Trophoblast cell (in vitro differentiated cells and primary cell): ENCODE data around the gene OR3A1.
"Not testable (repeated sequence)": the region's sequence is repeated elsewhere in the genome, so short reads cannot be mapped to it uniquely, and the experiment has no call there.

Source experiments
- DNase-seq, 2 donors: peaks; one replicate each; pipeline ENCODE4 v3.0.0-alpha.2; 2016
- H2AFZ ChIP-seq: 2 replicates; pipeline ENCODE4 v1.6.1; 2013; ENCODE audit warnings: low read length, moderate library complexity, mild to moderate bottlenecking; ENCODE audit not compliant: insufficient read depth, poor library complexity
- H2AK5ac ChIP-seq: 2 replicates; pipeline ENCODE4 v1.6.1; 2013; ENCODE audit warnings: mild to moderate bottlenecking, low read length
- H2BK120ac ChIP-seq: 2 replicates; pipeline ENCODE4 v1.6.1; 2013; ENCODE audit warnings: low read length, mild to moderate bottlenecking, moderate library complexity; ENCODE audit not compliant: insufficient read depth, poor library complexity
- H2BK12ac ChIP-seq: 2 replicates; pipeline ENCODE4 v1.6.1; 2013; ENCODE audit warnings: mild to moderate bottlenecking, low read length, moderate library complexity
- H2BK5ac ChIP-seq: 2 replicates; pipeline ENCODE4 v1.6.1; 2013; ENCODE audit warnings: low read length, low read depth, moderate library complexity, mild to moderate bottlenecking; ENCODE audit not compliant: poor library complexity
- H3K14ac ChIP-seq: 2 replicates; pipeline ENCODE4 v1.6.1; 2013; ENCODE audit warnings: mild to moderate bottlenecking, low read length
- H3K18ac ChIP-seq: 2 replicates; pipeline ENCODE4 v1.6.1; 2013; ENCODE audit warnings: mild to moderate bottlenecking, low read length
- H3K23ac ChIP-seq: 2 replicates; pipeline ENCODE4 v1.6.1; 2013; ENCODE audit warnings: low read length
- H3K27ac ChIP-seq: 2 replicates; pipeline ENCODE4 v1.5.1; 2013; ENCODE audit warnings: low read depth, mild to moderate bottlenecking, inconsistent platforms, low read length, moderate library complexity
- H3K27me3 ChIP-seq: 2 replicates; pipeline ENCODE4 v1.6.1; 2013; ENCODE audit warnings: inconsistent platforms, mild to moderate bottlenecking, low read length, moderate library complexity; ENCODE audit not compliant: insufficient read depth
- H3K36me3 ChIP-seq, 2 experiments: 1 replicate in 1 of 2; 2 replicates in 1 of 2; pipeline ENCODE4 v1.6.1; 2013; ENCODE audit warnings: low read length in 2 of 2, mild to moderate bottlenecking in 2 of 2, moderate library complexity in 1 of 2; ENCODE audit not compliant: insufficient read depth in 2 of 2, control insufficient read depth in 1 of 2
- H3K4ac ChIP-seq: 2 replicates; pipeline ENCODE4 v1.6.1; 2013; ENCODE audit warnings: low read depth, mild to moderate bottlenecking, low read length, moderate library complexity
- H3K4me1 ChIP-seq, 2 experiments: 1 replicate in 1 of 2; 2 replicates in 1 of 2; pipeline ENCODE4 v1.6.1; 2013; ENCODE audit warnings: low read length in 2 of 2, mild to moderate bottlenecking in 2 of 2, moderate library complexity in 1 of 2; ENCODE audit not compliant: insufficient read depth in 2 of 2, control insufficient read depth in 1 of 2
- H3K4me2 ChIP-seq: 2 replicates; pipeline ENCODE4 v1.6.1; 2013; ENCODE audit warnings: inconsistent platforms, mild to moderate bottlenecking, low read length, moderate library complexity
- H3K4me3 ChIP-seq: 2 replicates; pipeline ENCODE4 v1.5.1; 2013; ENCODE audit warnings: mild to moderate bottlenecking, low read depth, low read length, inconsistent platforms
- H3K79me1 ChIP-seq: one replicate; pipeline ENCODE4 v1.6.1; 2013; ENCODE audit warnings: low read length
- H3K79me2 ChIP-seq: 2 replicates; pipeline ENCODE4 v1.6.1; 2013; ENCODE audit warnings: low read length, mild to moderate bottlenecking; ENCODE audit not compliant: control insufficient read depth, insufficient read depth, poor library complexity
- H3K9ac ChIP-seq: 2 replicates; pipeline ENCODE4 v1.6.1; 2013; ENCODE audit warnings: mild to moderate bottlenecking, low read length
- H3K9me3 ChIP-seq: 2 replicates; pipeline ENCODE4 v1.6.1; 2013; ENCODE audit warnings: low read depth, mild to moderate bottlenecking, control low read depth, inconsistent platforms, low read length; ENCODE audit not compliant: insufficient read depth
- H4K12ac ChIP-seq: 2 replicates; pipeline ENCODE4 v1.6.1; 2013; ENCODE audit warnings: low read depth, mild to moderate bottlenecking, low read length, moderate library complexity
- H4K8ac ChIP-seq: 2 replicates; pipeline ENCODE4 v1.6.1; 2013; ENCODE audit warnings: low read depth, mild to moderate bottlenecking, low read length, moderate library complexity
- H4K91ac ChIP-seq: one replicate; pipeline ENCODE4 v1.6.1; 2013; ENCODE audit warnings: low read depth, mild to moderate bottlenecking, low read length, moderate library complexity
- WGBS: extraction: QIAGEN DNeasy Blood & Tissue Kit; methylation state at CpG from one replicate; pipeline ENCODE4 v1.1.7; 2013; ENCODE audit warnings: missing lambda C conversion rate; ENCODE audit not compliant: insufficient read length, insufficient coverage; ENCODE audit errors: extremely low coverage; 5-methylcytosine and 5-hydroxymethylcytosine counted together

OR3A1 gene

GRCh38 chr17:3260163-3260562, 38.0 kb downstream of the OR3A1 start:
- Histone ChIP-seq H2BK120ac (no peak overlapping the region), H3K27me3 (no peaks in the 10 kb centered on the region), H4K12ac (no peak overlapping the region), H3K36me3 (no peaks in the 10 kb centered on the region), H3K27ac (no peak overlapping the region), H3K9me3 (peaks cover 9% of the 10 kb centered on the region), H3K23ac (no peak overlapping the region), H3K14ac (no peak overlapping the region), H3K79me1 (no peaks in the 10 kb centered on the region), H3K9ac (no peak overlapping the region), H4K8ac (no peak overlapping the region), H2BK12ac (no peak overlapping the region), H3K4me1 (no peaks in the 10 kb centered on the region), H2BK5ac (no peak overlapping the region), H3K4me2 (no peak overlapping the region), H2AFZ (no peak overlapping the region), H4K91ac (no peak overlapping the region), H3K4ac (no peak overlapping the region), H2AK5ac (no peak overlapping the region), H3K79me2 (no peaks in the 10 kb centered on the region), H3K18ac (no peak overlapping the region), H3K4me3 (no peak overlapping the region)
- WGBS = no CpG with 5 or more reads among the region's 1 CpG
- DNase-seq = no peak

- no peak for DNase-seq
Measured at GRCh38 chr17:3256575-3256974, 41.6 kb downstream of the OR3A1 start.

GRCh38 chr17:3249013-3249412, 49.1 kb downstream of the OR3A1 start:
- not testable (repeated sequence) for DNase-seq, H3K4ac ChIP-seq, H3K9me3 ChIP-seq, H3K4me1 ChIP-seq, H3K4me2 ChIP-seq, H4K8ac ChIP-seq, H3K4me3 ChIP-seq, H3K79me1 ChIP-seq, H3K27me3 ChIP-seq, H4K12ac ChIP-seq, H3K27ac ChIP-seq, H2BK120ac ChIP-seq, H2AK5ac ChIP-seq, H3K14ac ChIP-seq, H3K36me3 ChIP-seq, H3K9ac ChIP-seq, H3K79me2 ChIP-seq, H2BK5ac ChIP-seq, H3K18ac ChIP-seq, H4K91ac ChIP-seq, H2BK12ac ChIP-seq, H2AFZ ChIP-seq, H3K23ac ChIP-seq
- no CpG with 5 or more reads among the region's 2 CpGs for WGBS

More at GRCh38 chr17:3256575-3256974, 41.6 kb downstream of the OR3A1 start:
- Histone ChIP-seq H3K23ac (no peak overlapping the region), H3K4me2 (no peak overlapping the region), H3K14ac (no peak overlapping the region), H2AK5ac (no peak overlapping the region), H3K36me3 (no peaks in the 10 kb centered on the region), H3K27me3 (no peaks in the 10 kb centered on the region), H3K9ac (no peak overlapping the region), H3K18ac (no peak overlapping the region), H3K9me3 (peaks cover 6% of the 10 kb centered on the region), H3K4me1 (no peaks in the 10 kb centered on the region), H3K4me3 (no peak overlapping the region), H3K27ac (no peak overlapping the region), H4K12ac (no peak overlapping the region), H3K79me1 (no peaks in the 10 kb centered on the region), H2AFZ (no peak overlapping the region), H4K91ac (no peak overlapping the region), H2BK120ac (no peak overlapping the region), H2BK12ac (no peak overlapping the region), H3K79me2 (no peaks in the 10 kb centered on the region), H4K8ac (no peak overlapping the region), H3K4ac (no peak overlapping the region), H2BK5ac (no peak overlapping the region)
- WGBS = no CpG with 5 or more reads among the region's 8 CpGs

GRCh38 chr17:3244841-3245240, 53.3 kb downstream of the OR3A1 start:
- H3K14ac ChIP-seq, H3K36me3 ChIP-seq, H3K9ac ChIP-seq, DNase-seq, H4K8ac ChIP-seq, H3K18ac ChIP-seq, H3K4me1 ChIP-seq, H3K27me3 ChIP-seq, H2BK12ac ChIP-seq, H3K27ac ChIP-seq, H3K4me2 ChIP-seq, H4K91ac ChIP-seq, H2BK120ac ChIP-seq, H2AK5ac ChIP-seq, H2BK5ac ChIP-seq, H3K4me3 ChIP-seq, H2AFZ ChIP-seq, H3K4ac ChIP-seq, H4K12ac ChIP-seq, H3K79me2 ChIP-seq, H3K9me3 ChIP-seq, H3K23ac ChIP-seq, H3K79me1 ChIP-seq: not testable (repeated sequence)
- no CpG with 5 or more reads among the region's 1 CpG for WGBS
